HepG2 (cell line): ENCODE results near the gene CADM4. TPM values are rescaled to one million over a fixed set of nuclear protein-coding genes. Genes with fewer than 3 reads are reported as not detected.

ENCODE experiments used
- ATAC-seq: fragments of 200-7000 bp; cut with Tn5 transposase; 3 replicates; pipeline ENCODE4 v1.9.1; 2020; ENCODE audit warnings: mild to moderate bottlenecking, moderate library complexity
- BruUV-seq: library from RNA; stranded (reverse); fragments of 400-500 nt; replicated peaks from 2 replicates; lab custom pipeline; 2021; lab: Mats Ljungman, UMichigan
- CTCF ChIA-PET: fragments of 300-600 bp; formaldehyde crosslinking; extraction: SDS; loops from one replicate; lab custom pipeline; 2021; ENCODE audit warnings: low total read pairs, inconsistent platforms, low intra/inter-chr PET ratio; lab: Yijun Ruan, JAX
- POLR2A ChIA-PET: fragments of 350-600 bp; sonication (Branson Sonifier 250); formaldehyde crosslinking; loops from one replicate; lab custom pipeline; 2020; ENCODE audit warnings: antibody characterized with exemption, inconsistent platforms; lab: Yijun Ruan, JAX
- DNase-seq: peaks from one replicate; pipeline ENCODE4 v3.0.0-alpha.2; 2015; ENCODE audit warnings: low spot score
- FAIRE-seq: peaks from 3 replicates; lab custom pipeline; 2011; peaks lifted over from hg19 to GRCh38; lab: Jason Lieb, UNC
- H2AFZ ChIP-seq: one replicate; pipeline ENCODE4 v1.6.1; 2011; ENCODE audit warnings: low read length, inconsistent platforms
- H3K27ac ChIP-seq: fragments of 300-600 bp; 3 replicates; pipeline ENCODE4 v1.8.0; 2011; ENCODE audit warnings: mixed run types, mild to moderate bottlenecking, mixed read lengths, low read length, inconsistent platforms; ENCODE audit not compliant: insufficient read depth; ENCODE audit errors: extremely low read length
- H3K27me3 ChIP-seq, 2 experiments: fragments of 200-600 bp in 1 of 2; 2 replicates in 1 of 2; 3 replicates in 1 of 2; pipeline versions ENCODE4 v1.6.0 to v1.8.0; 2011; ENCODE audit warnings: low read length in 2 of 2, mild to moderate bottlenecking in 2 of 2, moderate library complexity in 2 of 2, inconsistent platforms in 1 of 2; ENCODE audit not compliant: insufficient read depth in 2 of 2, control insufficient read depth in 1 of 2
- H3K36me3 ChIP-seq, 2 experiments: fragments of 200-600 bp in 1 of 2; replicated peaks in 1 of 2; 2 replicates in 1 of 2; 3 replicates in 1 of 2; pipeline versions ENCODE4 v1.5.1 to v1.8.0; 2011; ENCODE audit warnings: low read length in 2 of 2, inconsistent platforms in 1 of 2; ENCODE audit not compliant: insufficient read depth in 2 of 2, control insufficient read depth in 1 of 2
- H3K4me1 ChIP-seq: 2 replicates; pipeline ENCODE4 v1.5.1; 2012; ENCODE audit warnings: low read length, inconsistent platforms; ENCODE audit not compliant: insufficient read depth
- H3K4me2 ChIP-seq: 2 replicates; pipeline ENCODE4 v1.6.0; 2011; ENCODE audit warnings: low read depth, low read length, inconsistent platforms
- H3K4me3 ChIP-seq, 3 experiments: fragments of 200-600 bp in 1 of 3; sonication (generic), shearing (Covaris generic) in 1 of 3; replicated peaks in 1 of 3; 2 replicates each; pipeline ENCODE4 v1.5.1; 2011 to 2016; ENCODE audit warnings: low read length in 3 of 3, inconsistent platforms in 2 of 3, low read depth in 2 of 3, mild to moderate bottlenecking in 2 of 3, control low read depth in 1 of 3, mixed read lengths in 1 of 3; ENCODE audit not compliant: insufficient read depth in 1 of 3
- H3K79me2 ChIP-seq: one replicate; pipeline ENCODE4 v1.6.1; 2011; ENCODE audit warnings: low read length, inconsistent platforms; ENCODE audit not compliant: insufficient read depth
- H3K9ac ChIP-seq: 2 replicates; pipeline ENCODE4 v1.6.0; 2011; ENCODE audit warnings: mild to moderate bottlenecking, low read depth, low read length, inconsistent platforms; ENCODE audit not compliant: insufficient read depth
- H3K9me3 ChIP-seq: 2 replicates; pipeline ENCODE4 v1.5.1; 2012; ENCODE audit warnings: mild to moderate bottlenecking, low read length
- H4K20me1 ChIP-seq: 2 replicates; pipeline ENCODE4 v1.6.0; 2011; ENCODE audit warnings: inconsistent platforms, mild to moderate bottlenecking, low read length, moderate library complexity; ENCODE audit not compliant: insufficient read depth
- CEBPB ChIP-seq: IDR thresholded peaks from 2 replicates; pipeline ENCODE4 v1.6.1; 2011; ENCODE audit warnings: low read depth, low read length, improper control_type of control experiment, borderline replicate concordance
- CEBPG ChIP-seq: IDR thresholded peaks from 2 replicates; pipeline ENCODE4 v1.6.1; 2016
- MATR3 ChIP-seq: sonication (generic); formaldehyde crosslinking; IDR thresholded peaks from 2 replicates; pipeline ENCODE4 v1.4.0; 2020; ENCODE audit warnings: missing genetic modification reagents
- RXRA ChIP-seq: sonication (generic); formaldehyde crosslinking; IDR thresholded peaks from 2 replicates; pipeline ENCODE4 v1.5.1; 2020; ENCODE audit warnings: missing genetic modification reagents
- ZFP36L2 ChIP-seq: sonication (generic); formaldehyde crosslinking; IDR thresholded peaks from 2 replicates; pipeline ENCODE4 v1.4.0; 2020; ENCODE audit warnings: missing genetic modification reagents
- ZIK1 ChIP-seq: sonication (generic); formaldehyde crosslinking; IDR thresholded peaks from 2 replicates; pipeline ENCODE4 v1.5.0; 2020; ENCODE audit warnings: mild to moderate bottlenecking, low read depth, missing genetic modification reagents, borderline replicate concordance
- ZNF432 ChIP-seq: sonication (generic); formaldehyde crosslinking; IDR thresholded peaks from 2 replicates; pipeline ENCODE4 v1.5.0; 2020; ENCODE audit warnings: missing genetic modification reagents, mild to moderate bottlenecking, borderline replicate concordance
- ZNF710 ChIP-seq: sonication (generic); formaldehyde crosslinking; IDR thresholded peaks from 2 replicates; pipeline ENCODE4 v1.5.0; 2020; ENCODE audit warnings: mild to moderate bottlenecking, missing genetic modification reagents, borderline replicate concordance
- ZNF761 ChIP-seq: sonication (generic); formaldehyde crosslinking; conservative IDR thresholded peaks from 2 replicates; pipeline ENCODE4 v1.4.0; 2020; ENCODE audit warnings: mild to moderate bottlenecking, missing genetic modification reagents
- whole genome bisulfite sequencing: methylation state at CpG from one replicate; pipeline ENCODE4 v1.1.6; 2017; ENCODE audit warnings: low lambda C conversion rate; 5-methylcytosine and 5-hydroxymethylcytosine counted together
- in situ Hi-C: cut with HindIII; loops from 2 replicates; pipeline ENCODE4 v1.10.0; 2017; ENCODE audit warnings: low pct_unique_long_range_greater_than_20kb; ENCODE audit not compliant: extremely low pct_ligation_motif_present
- intact Hi-C: fragments of 100-400 bp; cut with micrococcal nuclease; formaldehyde crosslinking; loops from one replicate; pipeline ENCODE4 v1.10.0; 2022; ENCODE audit not compliant: unreplicated experiment
- polyA plus RNA-seq, 8 experiments: library from polyadenylated mRNA; depleted of rRNA in 3 of 8; stranded (reverse) in 7 of 8; unstranded in 1 of 8; fragments of >200 nt; fragmentation: Illumina TruSeq in 4 of 8; extraction: Trizol in 4 of 8; gene quantifications; 2 replicates each; pipeline versions ENCODE4 v1.2.1 to v1.2.3, GENCODE V29; 2011 to 2016; ENCODE audit warnings: low read depth in 4 of 8, missing spikeins in 1 of 8, mixed read lengths in 1 of 8; ENCODE audit not compliant: insufficient read depth in 1 of 8
- total RNA-seq, 5 experiments: library from RNA; depleted of rRNA; stranded (reverse); fragments of >200 nt; fragmentation: Illumina TruSeq; extraction: Trizol; gene quantifications; 2 replicates each; pipeline ENCODE4 v1.2.3, GENCODE V29; 2016; ENCODE audit warnings: low read depth in 1 of 5
- TF ChIP-seq, protein P1 (sequence below): sonication (generic); formaldehyde crosslinking; IDR thresholded peaks from 2 replicates; pipeline ENCODE4 v1.4.0; 2020; ENCODE audit warnings: mild to moderate bottlenecking, missing genetic modification reagents

CADM4 gene
- total and polyA plus RNA-seq, 2 of the 13 experiments (the other 11 are each of a cell fraction or from before 2014, with no cell fraction given), result 8.5 to 16.0 TPM

- 55% methylated on average over 4 of the region's 4 CpGs for WGBS
- BruUV-seq, result no TSS peak
Measured at GRCh38 chr19:43633520-43633919, 6.1 kb downstream of the CADM4 start.

More at GRCh38 chr19:43633520-43633919, 6.1 kb downstream of the CADM4 start:
- Histone ChIP-seq H3K27ac (no peak overlapping the region), H3K4me2 (no peak overlapping the region), H3K36me3 (no peaks in the 10 kb centered on the region), H3K79me2 (no peaks in the 10 kb centered on the region), H3K27me3 (no peaks in the 10 kb centered on the region), H3K9me3 (no peaks in the 10 kb centered on the region), H3K4me3 (no peak overlapping the region), H4K20me1 (no peaks in the 10 kb centered on the region), H3K4me1 (peaks cover 50% of the 10 kb centered on the region), H3K9ac (no peak overlapping the region), H2AFZ (no peak overlapping the region)
- intact Hi-C loops (no loop called here), in situ Hi-C loops (no loop called here)
- CTCF ChIA-PET, result no interaction called here
- ATAC-seq (no peak), FAIRE-seq (no peak), DNase-seq (no peak)
- POLR2A ChIA-PET, result no interaction called here
- TF ChIP-seq RXRA (CRISPR knock-in tag), result no peak
- TF ChIP-seq, protein P1, sequence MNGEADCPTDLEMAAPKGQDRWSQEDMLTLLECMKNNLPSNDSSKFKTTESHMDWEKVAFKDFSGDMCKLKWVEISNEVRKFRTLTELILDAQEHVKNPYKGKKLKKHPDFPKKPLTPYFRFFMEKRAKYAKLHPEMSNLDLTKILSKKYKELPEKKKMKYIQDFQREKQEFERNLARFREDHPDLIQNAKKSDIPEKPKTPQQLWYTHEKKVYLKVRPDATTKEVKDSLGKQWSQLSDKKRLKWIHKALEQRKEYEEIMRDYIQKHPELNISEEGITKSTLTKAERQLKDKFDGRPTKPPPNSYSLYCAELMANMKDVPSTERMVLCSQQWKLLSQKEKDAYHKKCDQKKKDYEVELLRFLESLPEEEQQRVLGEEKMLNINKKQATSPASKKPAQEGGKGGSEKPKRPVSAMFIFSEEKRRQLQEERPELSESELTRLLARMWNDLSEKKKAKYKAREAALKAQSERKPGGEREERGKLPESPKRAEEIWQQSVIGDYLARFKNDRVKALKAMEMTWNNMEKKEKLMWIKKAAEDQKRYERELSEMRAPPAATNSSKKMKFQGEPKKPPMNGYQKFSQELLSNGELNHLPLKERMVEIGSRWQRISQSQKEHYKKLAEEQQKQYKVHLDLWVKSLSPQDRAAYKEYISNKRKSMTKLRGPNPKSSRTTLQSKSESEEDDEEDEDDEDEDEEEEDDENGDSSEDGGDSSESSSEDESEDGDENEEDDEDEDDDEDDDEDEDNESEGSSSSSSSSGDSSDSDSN (CRISPR knock-in tag), result no peak
- TF ChIP-seq ZIK1 (CRISPR knock-in tag), result no peak
- no peak for TF ChIP-seq ZNF761
- no peak for TF ChIP-seq MATR3 (CRISPR knock-in tag)
- peak; percentile 23; the same call in 1 of the 2 replicates for TF ChIP-seq CEBPG (CRISPR knock-in tag)
- peak; percentile 19; the same call in 1 of the 2 replicates for TF ChIP-seq CEBPB
- no peak for TF ChIP-seq ZFP36L2
- TF ChIP-seq ZNF432, result no peak
- TF ChIP-seq ZNF710, result peak; percentile 62; the same call in 1 of the 2 replicates
